Smooth muscle cell (in vitro differentiated cells): ENCODE measurements around the gene ZBTB40. TPM values are rescaled to one million over a fixed set of nuclear protein-coding genes. Genes with fewer than 3 reads are reported as not detected.

ENCODE experiments used
- DNase-seq: peaks from one replicate; lab custom pipeline; 2025; ENCODE audit not compliant: unreplicated experiment; lab: John Stamatoyannopoulos, UW
- H2AFZ ChIP-seq: fragments of 200-600 bp; sonication (generic); 2 replicates; pipeline ENCODE4 v1.6.0; 2016; ENCODE audit warnings: antibody characterized with exemption, low read depth, mild to moderate bottlenecking
- H3F3A ChIP-seq: fragments of 200-600 bp; sonication (generic); 2 replicates; pipeline ENCODE4 v1.6.0; 2017; ENCODE audit warnings: antibody characterized with exemption, low read depth
- H3K27ac ChIP-seq: fragments of 200-600 bp; sonication (generic); 2 replicates; pipeline ENCODE4 v1.5.1; 2016; ENCODE audit warnings: low read depth, mild to moderate bottlenecking
- H3K27me3 ChIP-seq: fragments of 200-600 bp; sonication (generic); 2 replicates; pipeline ENCODE4 v1.6.1; 2016; ENCODE audit warnings: low read depth, mild to moderate bottlenecking
- H3K36me3 ChIP-seq: fragments of 200-600 bp; sonication (generic); 2 replicates; pipeline ENCODE4 v1.5.1; 2016; ENCODE audit warnings: low read depth
- H3K4me1 ChIP-seq: fragments of 200-600 bp; sonication (generic); 2 replicates; pipeline ENCODE4 v1.5.1; 2016; ENCODE audit warnings: low read depth
- H3K4me2 ChIP-seq: fragments of 200-600 bp; sonication (generic); 2 replicates; pipeline ENCODE4 v1.6.0; 2016; ENCODE audit warnings: mild to moderate bottlenecking
- H3K4me3 ChIP-seq: fragments of 200-600 bp; sonication (generic); 2 replicates; pipeline ENCODE4 v1.5.1; 2016; ENCODE audit warnings: mild to moderate bottlenecking
- H3K79me2 ChIP-seq: fragments of 200-600 bp; sonication (generic); 2 replicates; pipeline ENCODE4 v1.6.0; 2016; ENCODE audit warnings: low read depth, mild to moderate bottlenecking
- H3K9ac ChIP-seq: fragments of 200-600 bp; sonication (generic); 2 replicates; pipeline ENCODE4 v1.6.0; 2016; ENCODE audit warnings: low read depth
- H3K9me3 ChIP-seq: fragments of 200-600 bp; sonication (generic); replicated peaks from 2 replicates; pipeline ENCODE4 v1.5.1; 2016; ENCODE audit warnings: low read depth
- H4K20me1 ChIP-seq: fragments of 200-600 bp; sonication (generic); 2 replicates; pipeline ENCODE4 v1.6.0; 2016; ENCODE audit warnings: low read depth
- CTCF ChIP-seq: fragments of 200-600 bp; sonication (generic); IDR thresholded peaks from 2 replicates; pipeline ENCODE4 v1.5.1; 2017; ENCODE audit warnings: borderline replicate concordance, mild to moderate bottlenecking, antibody characterized with exemption; ENCODE audit not compliant: insufficient read depth, poor library complexity, severe bottlenecking
- WGBS: methylation state at CpG from one replicate; pipeline ENCODE4 v1.1.7; 2016; ENCODE audit warnings: low lambda C conversion rate; 5-methylcytosine and 5-hydroxymethylcytosine counted together
- polyA plus RNA-seq: library from polyadenylated mRNA; unstranded; fragments of >200 nt; fragmentation: Nextera tagmentation; extraction: Ambion mirVana; gene quantifications from 2 replicates; pipeline ENCODE4 v1.2.1, GENCODE V29; 2016
- total RNA-seq: library from RNA; depleted of rRNA; stranded (reverse); fragments of >200 nt; gene quantifications from 2 replicates; pipeline ENCODE4 v1.2.3, GENCODE V29; 2014

ZBTB40 gene
- total and polyA plus RNA-seq, 2 experiments from 2014 or later = 4.1 to 14.6 TPM

- Histone ChIP-seq H3K4me3 (no peak overlapping the region), H3K4me1 (no peaks in the 10 kb centered on the region), H3K27me3 (no peaks in the 10 kb centered on the region), H3K36me3 (no peaks in the 10 kb centered on the region), H3K79me2 (peaks cover 74% of the 10 kb centered on the region), H2AFZ (no peak overlapping the region), H3K9ac (no peak overlapping the region), H3K9me3 (no peaks in the 10 kb centered on the region), H3F3A (no peaks in the 10 kb centered on the region), H3K4me2 (no peak overlapping the region), H3K27ac (no peak overlapping the region), H4K20me1 (peaks cover 64% of the 10 kb centered on the region)
- no peak for TF ChIP-seq CTCF
- no peak for DNase-seq
- WGBS = 85% methylated on average over 3 of the region's 3 CpGs
Measured at GRCh38 chr1:22457345-22457744, 5.7 kb downstream of the ZBTB40 start.

DNA sequence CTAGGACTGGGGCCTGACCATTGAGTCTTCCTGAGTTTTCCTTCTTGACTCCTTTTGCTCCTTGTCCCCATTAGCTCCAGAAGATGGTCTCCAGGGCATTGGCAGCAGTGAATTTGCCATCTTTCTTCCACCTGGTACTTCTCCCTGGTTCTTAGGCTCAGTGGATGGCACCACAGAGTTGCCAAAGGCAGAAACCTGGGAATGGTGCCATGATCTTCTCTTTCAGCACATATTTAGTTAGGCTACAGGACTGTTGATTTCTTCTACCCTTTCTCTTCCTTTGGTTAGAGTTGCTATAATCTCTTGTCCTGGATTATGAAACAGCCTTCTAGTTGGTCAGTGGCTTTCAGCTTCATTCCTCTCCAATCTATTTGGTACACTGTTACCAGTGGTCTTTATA lies 6.2 kb downstream of the ZBTB40 start:
- Histone ChIP-seq H2AFZ (no peak overlapping the region), H3K4me3 (no peak overlapping the region), H3K4me2 (no peak overlapping the region), H3K9ac (no peak overlapping the region), H4K20me1 (peaks cover 69% of the 10 kb centered on the region), H3F3A (no peaks in the 10 kb centered on the region), H3K27me3 (no peaks in the 10 kb centered on the region), H3K4me1 (no peaks in the 10 kb centered on the region), H3K9me3 (no peaks in the 10 kb centered on the region), H3K36me3 (no peaks in the 10 kb centered on the region), H3K27ac (no peak overlapping the region), H3K79me2 (peaks cover 78% of the 10 kb centered on the region)
- TF ChIP-seq CTCF = no peak
- DNase-seq = no peak

GRCh38 chr1:22461100-22461499 lies 9.4 kb downstream of the ZBTB40 start:
- DNase-seq = no peak
- Histone ChIP-seq H3K4me1 (no peaks in the 10 kb centered on the region), H3K4me2 (no peak overlapping the region), H3K9me3 (no peaks in the 10 kb centered on the region), H3F3A (no peaks in the 10 kb centered on the region), H3K79me2 (peaks cover 67% of the 10 kb centered on the region), H2AFZ (no peak overlapping the region), H3K9ac (no peak overlapping the region), H4K20me1 (peaks cover 100% of the 10 kb centered on the region), H3K36me3 (no peaks in the 10 kb centered on the region), H3K27me3 (no peaks in the 10 kb centered on the region), H3K4me3 (no peak overlapping the region), H3K27ac (no peak overlapping the region)
- WGBS = 94% methylated on average over 3 of the region's 3 CpGs
- TF ChIP-seq CTCF = no peak

DNA sequence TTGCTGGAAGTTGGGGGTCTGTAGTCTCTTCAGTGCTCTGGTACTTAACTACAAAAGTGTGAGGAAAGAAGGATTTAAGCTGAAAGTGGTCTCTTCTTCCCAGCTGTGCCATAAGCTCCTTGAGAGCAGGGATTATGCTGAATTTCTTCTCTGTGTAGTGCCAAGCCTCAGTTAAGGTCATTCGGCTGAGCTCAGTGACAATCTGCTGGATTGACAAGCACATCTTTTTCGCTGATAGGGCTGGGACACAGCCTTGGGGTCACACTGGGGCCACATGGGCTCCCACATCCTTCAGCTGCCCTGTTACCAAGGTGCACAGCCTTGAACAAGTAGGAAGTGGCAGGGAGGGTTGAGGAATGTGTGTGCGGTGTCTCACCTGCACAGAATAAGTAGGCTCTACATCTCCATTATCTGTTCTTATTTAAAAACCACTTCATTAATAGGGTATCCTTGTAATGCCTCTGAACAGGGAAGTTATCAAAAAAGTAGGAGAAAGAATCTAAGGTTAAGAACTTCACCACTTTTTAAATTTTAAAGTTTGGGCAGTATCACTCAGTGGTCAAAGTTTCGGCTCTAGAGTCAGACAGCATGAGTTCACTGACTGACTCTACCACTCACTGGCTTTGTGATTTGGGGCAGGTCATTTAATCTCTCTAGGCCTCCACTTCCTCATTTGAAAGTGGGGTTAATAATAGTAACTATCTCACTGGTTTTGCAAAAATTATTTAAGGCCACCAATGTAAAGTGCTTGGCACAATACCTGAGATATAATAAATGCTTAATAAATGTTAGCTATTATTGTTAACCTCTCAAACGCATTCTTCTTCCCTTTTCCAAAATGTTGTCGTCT lies 10.3 kb downstream of the ZBTB40 start:
- no peaks in the 10 kb centered on the region for H3K4me1 ChIP-seq
- no peak overlapping the region for H3K4me2 ChIP-seq
- no peak overlapping the region for H3K4me3 ChIP-seq
- no peak for TF ChIP-seq CTCF
- H2AFZ ChIP-seq = no peak overlapping the region
- H3F3A ChIP-seq = no peaks in the 10 kb centered on the region
- WGBS = 94% methylated on average over 6 of the region's 6 CpGs
- no peak overlapping the region for H3K9ac ChIP-seq
- H3K27ac ChIP-seq = no peak overlapping the region
- no peaks in the 10 kb centered on the region for H3K9me3 ChIP-seq
- DNase-seq = no peak
- H3K79me2 ChIP-seq = peaks cover 66% of the 10 kb centered on the region
- H4K20me1 ChIP-seq = peaks cover 100% of the 10 kb centered on the region
- no peaks in the 10 kb centered on the region for H3K36me3 ChIP-seq
- no peaks in the 10 kb centered on the region for H3K27me3 ChIP-seq
